GM10266 (cell line): ENCODE data around the gene KLHL40.

Experiments used
- DNase-seq: peaks from one replicate; pipeline ENCODE4 v3.0.0; 2012; ENCODE audit errors: extremely low spot score
- TF ChIP-seq, protein P1 (sequence below): IDR thresholded peaks from 2 replicates; pipeline ENCODE4 v1.5.1; 2012; ENCODE audit warnings: mild to moderate bottlenecking, low read depth; ENCODE audit not compliant: control insufficient read depth, insufficient read depth; ENCODE audit errors: missing control alignments

KLHL40 gene

DNA sequence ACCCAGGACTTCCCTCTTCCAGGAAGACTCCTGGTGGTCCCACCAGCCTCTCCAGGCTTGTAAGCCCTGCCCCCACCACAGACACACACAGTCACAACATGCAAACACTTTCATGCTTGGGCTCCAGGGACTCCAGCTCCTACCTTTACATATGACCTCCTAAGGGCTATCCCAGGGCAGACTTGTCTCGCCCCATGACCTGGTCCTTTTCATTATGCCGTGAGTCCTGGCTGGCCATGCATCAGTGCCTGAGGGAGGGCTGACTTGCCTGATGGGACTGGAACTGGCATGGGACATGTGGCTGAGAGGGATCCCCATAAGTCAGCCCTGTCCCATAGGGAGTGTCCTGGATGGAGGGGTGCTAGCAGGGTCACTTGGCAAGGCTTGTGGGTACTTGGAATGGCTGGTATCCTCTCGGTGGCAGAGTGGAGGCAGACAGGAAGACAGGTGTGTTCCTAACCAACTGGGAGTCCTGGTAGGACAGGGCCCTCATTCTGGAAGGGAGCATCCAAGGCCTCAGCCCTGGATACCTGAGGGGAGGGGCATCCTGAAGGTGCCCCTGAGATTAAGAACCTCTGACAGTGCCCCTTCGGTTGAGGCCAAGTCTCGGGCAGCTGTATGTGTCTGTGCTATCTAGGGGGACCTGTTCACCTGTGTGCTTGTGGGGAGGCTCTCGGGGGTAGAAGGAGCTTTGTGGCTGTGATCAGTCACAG lies 17.8 kb downstream of the KLHL40 start:
- DNase-seq, result no peak
- TF ChIP-seq, protein P1, sequence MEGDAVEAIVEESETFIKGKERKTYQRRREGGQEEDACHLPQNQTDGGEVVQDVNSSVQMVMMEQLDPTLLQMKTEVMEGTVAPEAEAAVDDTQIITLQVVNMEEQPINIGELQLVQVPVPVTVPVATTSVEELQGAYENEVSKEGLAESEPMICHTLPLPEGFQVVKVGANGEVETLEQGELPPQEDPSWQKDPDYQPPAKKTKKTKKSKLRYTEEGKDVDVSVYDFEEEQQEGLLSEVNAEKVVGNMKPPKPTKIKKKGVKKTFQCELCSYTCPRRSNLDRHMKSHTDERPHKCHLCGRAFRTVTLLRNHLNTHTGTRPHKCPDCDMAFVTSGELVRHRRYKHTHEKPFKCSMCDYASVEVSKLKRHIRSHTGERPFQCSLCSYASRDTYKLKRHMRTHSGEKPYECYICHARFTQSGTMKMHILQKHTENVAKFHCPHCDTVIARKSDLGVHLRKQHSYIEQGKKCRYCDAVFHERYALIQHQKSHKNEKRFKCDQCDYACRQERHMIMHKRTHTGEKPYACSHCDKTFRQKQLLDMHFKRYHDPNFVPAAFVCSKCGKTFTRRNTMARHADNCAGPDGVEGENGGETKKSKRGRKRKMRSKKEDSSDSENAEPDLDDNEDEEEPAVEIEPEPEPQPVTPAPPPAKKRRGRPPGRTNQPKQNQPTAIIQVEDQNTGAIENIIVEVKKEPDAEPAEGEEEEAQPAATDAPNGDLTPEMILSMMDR, result no peak

DNA sequence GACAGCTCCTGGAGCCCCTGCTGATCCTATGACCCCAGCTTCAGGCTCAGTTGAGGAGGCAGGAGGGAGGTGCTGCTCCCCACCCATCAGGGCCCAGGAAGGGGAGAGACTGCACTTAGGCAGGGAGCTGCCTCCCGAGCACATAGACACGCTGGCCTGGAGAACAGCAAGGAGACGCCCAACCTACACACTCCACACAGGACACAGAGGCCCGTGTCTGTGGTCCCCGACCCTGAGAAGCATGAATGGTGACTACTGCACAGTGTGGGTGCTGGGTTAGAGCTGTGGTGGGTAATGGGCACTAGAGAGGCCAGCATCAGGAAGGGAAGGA lies 18.3 kb downstream of the KLHL40 start:
- TF ChIP-seq, protein P1, result no peak
- no peak for DNase-seq

DNA sequence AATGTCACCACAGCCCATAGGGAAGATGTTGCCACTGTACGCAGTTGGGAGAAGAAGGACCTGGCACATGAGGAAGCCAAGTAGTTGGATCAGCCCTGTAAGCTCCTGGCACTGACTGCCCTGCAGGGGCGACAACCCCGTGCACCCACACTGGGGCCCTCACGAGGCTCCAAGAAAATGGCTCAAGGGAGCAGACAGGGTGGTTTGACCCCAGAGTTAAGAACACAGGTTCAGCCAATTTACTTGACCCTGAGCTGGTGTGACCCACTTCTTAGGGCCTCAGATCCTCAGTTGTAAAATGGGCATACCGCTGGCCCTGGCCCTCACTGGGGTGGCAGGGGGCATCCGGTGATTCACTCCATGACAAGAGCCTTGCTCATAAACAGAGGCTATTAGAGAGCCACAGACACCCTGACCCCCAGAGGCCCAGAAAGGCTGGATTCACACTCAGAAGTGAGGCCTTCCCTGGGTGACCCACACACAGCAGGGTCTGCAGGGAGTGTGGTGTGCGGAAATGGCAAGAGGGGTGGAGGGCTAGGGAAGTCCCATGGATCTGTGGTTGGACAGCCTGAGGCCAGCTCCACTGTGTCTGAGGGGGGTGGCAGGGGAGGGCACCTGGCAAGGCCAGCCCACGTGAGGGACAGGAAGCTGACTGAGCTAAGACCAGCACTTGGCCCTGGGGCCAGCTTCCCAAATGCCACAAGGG lies 19.0 kb downstream of the KLHL40 start:
- TF ChIP-seq, protein P1, result no peak
- no peak for DNase-seq

DNA sequence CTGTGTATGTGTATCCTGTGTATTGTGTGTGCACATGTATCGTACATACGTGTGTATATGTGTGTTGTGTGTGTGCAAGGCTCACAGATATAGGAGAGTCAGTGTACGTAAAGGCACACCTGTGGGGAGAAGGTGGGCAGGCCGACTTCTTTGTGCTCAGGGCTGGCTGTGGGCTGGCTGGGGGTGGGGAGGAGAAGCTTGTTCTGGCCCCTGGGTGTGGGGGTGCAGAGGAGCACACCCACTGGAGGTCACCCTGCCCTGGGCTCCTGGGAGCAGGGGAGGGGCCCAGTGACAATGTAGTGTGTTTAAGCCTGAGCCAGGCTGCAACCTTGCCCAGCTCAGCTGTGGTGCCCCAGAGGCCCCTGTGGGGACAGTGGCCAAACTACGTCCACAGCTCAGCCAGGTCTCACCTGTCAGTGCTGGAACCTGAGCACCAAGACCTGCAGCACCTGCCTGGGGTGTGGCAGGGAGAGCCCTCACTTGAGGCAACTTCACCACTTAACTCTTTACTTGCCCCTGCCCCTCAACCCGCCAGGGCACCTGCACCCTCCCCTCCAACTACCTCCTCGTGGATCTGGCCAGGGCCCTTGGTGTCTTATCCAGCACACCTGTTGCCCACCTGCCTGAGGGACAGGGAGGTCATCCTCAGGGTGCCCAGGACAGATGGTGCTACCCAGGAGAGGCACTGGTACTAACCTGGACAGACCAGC lies 19.9 kb downstream of the KLHL40 start:
- DNase-seq, result no peak
- TF ChIP-seq, protein P1, result no peak

DNA sequence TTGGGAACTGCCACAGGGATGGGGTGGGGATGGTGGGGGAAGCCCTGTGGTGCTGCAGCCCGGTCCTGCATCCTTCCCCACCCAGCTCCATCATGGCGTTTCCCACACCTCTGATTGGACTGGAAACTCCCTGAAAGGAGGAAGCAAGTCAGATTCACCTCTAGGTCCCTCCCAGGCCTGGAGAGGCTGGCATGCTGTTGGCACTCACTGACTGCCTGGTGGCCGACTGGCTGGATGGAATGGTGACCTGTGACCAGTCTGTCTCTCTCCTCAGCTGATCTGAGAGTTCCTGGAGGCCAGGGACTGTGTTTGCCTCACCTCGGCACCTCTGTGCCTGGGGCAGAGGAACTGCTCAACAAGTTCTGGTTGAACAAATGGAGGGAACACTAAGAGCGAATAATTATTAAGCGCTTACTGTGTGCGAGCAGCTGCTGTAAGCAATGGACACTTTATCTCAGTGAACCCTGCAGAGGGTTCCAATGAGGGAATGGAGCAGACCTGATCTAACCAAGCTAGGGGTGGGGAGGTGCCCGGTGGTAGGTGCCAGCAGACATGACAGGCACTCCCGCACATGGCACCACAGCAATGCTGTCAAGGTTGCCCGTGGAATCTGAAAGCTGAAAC lies 20.7 kb downstream of the KLHL40 start:
- DNase-seq, result no peak
- TF ChIP-seq, protein P1, result no peak

GRCh38 chr3:42706721-42707619 lies 21.6 kb downstream of the KLHL40 start:
- TF ChIP-seq, protein P1, result no peak

More at GRCh38 chr3:42706721-42707619, 21.6 kb downstream of the KLHL40 start:
- DNase-seq, result no peak
